HG03460 (cell line): ENCODE measurements around the gene STAC2.

ENCODE experiments used
- ATAC-seq: cut with Tn5 transposase; IDR thresholded peaks from one replicate; pipeline ENCODE4 v1.9.1; 2021; ENCODE audit not compliant: unreplicated experiment

Gene STAC2

DNA sequence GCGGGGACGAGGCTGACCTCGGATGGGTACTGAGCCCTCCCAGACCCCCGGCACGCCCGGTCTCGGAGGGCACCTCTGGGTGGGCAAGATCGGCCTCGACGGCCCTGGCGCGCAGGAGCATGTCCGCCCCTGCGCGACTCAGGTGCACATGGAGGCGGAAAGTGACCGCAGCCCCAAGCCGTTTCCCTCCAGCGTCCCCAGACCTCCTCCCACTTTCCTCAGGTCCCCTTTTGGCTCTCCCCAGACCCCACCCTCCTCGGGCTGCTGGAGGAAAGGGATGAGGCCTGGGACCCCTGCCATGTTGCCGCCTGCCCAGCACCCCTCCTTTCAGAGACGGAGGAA, 15.7 kb downstream of the STAC2 start:
- no peak for ATAC-seq

DNA sequence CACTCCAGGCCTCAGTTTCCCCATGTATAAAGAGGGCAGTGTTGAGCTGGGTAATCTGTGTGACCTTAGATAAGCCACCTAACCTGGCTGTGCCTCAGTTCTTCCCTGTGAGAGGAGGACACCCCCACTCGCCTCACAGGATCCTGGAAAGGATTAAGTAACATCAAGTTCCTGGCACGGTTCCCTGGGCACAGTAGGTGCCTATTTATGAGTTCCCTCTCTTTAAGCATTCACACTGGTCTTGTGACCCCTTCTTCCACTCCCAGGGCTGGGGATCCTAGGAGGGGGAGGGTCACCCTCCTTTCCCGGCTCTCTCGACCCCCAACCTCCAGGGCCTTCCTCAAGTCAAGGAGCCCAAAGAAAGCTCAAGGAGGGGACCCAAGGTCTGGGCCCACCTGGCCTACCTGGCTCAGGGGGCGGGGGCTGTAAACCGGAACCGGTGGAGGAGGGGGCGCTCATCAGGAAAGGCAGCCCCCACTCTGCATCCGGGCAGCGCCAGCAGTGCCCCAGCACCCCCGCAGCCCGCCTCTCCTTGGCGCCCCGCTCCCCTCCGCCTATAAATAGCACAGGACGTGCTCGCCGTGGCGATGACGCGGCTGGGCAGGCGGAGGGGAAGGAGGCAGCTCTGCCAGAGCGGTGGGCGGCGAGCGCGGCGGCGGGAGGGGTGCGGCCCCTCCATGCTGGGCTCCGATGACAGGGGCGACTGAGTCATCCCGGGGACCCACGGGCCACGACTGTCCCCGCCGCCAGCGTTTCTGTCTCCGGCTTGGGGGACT, 16.2 kb downstream of the STAC2 start:
- ATAC-seq: no peak

DNA sequence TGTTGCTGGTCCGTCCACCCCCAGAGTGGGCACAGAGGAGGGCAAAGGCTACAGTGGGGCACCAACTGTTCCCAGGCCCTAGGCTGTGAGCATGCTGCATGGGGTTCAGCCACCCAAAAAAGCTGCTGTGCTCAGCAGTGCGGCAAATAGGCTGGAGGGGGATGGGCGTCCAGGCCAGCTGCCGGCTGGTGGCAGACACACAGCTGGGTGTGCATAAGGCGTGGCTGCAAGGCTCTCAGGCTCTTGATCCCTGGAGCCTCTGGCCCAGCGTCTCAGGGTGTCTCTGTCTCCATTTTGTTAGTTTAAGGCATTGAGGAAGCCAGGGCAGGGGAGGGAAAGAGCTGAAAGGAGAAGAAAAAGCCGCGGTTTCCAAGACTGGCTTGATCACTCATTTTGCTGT, 16.9 kb downstream of the STAC2 start:
- ATAC-seq: no peak

DNA sequence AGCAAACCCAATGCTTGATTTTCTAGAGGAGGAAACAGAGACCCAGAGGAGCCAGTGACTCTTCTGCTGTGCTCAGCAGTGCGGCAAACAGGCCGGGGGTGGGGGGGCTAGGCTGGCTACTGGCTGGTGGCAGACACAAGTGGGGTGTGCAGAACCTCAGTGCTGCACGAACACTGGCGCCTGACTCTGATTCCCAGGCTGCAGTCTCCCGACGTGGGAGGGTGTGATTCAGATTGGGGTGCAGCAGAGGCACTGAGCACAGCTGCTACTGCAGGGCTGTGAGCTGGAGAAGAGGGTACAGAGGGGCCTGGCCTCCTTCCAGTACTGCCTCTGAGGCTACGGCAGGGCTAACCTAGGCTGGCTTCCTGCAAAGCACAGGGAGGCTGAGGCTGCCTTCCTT, 17.6 kb downstream of the STAC2 start:
- ATAC-seq: no peak

DNA sequence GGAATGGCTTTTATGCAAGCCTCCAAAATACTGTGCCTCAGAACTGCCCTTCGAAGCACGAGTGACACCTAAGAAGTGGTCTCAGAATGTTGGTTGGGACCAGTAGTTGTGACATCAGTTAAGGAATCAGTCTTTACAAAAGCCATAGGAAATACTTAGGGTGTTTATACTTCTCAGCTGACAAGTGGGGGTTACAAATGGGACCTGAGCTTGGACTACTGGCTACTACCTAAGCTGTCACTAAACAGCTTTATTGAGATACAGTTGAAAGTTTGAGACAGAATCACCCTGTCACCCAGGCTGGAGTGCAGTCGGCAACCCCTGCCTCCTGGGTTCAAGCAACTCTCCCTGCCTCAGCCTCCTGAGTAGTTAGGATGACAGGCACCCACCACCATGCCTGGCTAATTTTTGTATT, 20.6 kb downstream of the STAC2 start:
- ATAC-seq: no peak

DNA sequence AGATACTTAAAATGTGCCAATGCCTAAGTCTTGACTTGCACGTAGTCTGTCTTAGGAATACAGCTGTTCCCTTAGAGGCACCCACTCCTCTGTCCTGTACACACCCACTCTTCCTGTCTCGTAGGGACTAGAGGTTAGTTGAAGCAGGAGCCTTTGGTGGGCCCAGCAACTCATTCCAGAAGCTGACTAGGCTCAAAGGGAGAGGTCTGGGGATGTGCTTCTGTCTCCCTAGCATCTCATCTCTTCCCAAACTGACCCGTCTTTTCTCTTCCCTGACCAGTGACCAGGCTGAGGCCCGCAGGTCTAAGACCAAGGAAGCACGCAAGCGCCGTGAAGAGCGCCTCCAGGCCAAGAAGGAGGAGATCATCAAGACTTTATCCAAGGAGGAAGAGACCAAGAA, 21.5 kb downstream of the STAC2 start:
- no peak for ATAC-seq

DNA sequence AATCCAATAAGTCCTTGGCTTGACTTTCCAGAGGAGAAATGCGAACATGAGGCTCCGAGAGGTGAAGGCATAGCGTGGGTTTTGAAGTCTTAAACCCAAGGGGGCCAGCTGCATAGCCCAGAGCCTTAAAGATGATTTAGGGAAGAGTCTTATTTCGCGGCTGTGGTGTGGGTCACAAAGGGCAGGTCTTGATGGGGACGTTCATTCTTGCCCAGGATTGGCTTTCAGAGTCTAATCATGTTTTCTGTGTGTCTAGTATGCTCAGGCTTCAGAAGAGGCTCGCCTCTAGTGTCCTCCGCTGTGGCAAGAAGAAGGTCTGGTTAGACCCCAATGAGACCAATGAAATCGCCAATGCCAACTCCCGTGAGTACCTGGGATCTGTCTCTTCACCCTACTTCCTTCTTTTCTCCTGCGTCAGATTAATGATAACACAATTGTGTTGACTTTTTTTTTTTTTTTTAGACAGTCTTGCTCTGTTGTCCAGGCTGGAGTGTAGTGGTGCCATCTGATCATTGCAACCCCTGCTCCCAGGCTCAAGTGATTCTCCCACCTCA, 24.7 kb downstream of the STAC2 start:
- ATAC-seq: no peak

DNA sequence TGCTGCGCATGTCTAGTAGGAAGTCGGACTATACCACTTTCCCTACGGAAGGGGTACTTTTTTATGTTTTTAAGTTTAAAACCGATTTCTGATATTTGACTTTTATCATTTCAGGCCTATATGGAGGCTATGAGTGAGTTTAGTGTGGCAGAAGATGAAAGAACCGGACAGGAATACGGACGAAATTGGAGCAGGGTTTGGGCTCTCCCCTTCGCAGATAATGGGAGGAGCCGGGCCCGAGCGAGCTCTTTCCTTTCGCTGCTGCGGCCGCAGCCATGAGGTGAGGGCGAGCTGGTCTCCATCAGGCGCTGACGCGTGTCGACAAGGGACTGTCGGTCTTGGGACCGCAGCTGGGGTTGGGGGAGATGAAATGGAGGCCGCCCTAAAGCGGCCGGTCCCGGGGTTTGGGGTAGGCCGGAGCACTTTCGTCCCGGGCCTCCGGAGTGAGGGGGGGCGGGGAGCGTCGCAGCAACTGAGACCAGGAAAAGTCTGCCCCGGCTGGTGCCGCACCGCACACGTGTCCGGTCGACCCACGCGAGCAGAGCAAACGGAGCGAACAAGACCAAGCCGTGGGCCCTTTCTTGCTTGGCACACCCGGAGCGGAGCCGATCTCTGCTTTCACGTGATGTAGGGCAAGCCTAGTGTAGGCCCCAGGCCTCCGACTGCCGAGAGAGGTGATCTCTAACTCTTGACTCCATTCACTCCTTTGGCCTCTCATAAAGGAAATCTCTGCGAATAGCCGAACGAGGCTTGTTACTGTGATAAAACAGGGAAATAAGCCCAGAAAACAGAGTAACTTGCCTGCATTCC, 25.5 kb downstream of the STAC2 start, which contains the start of gene RPL19:
Gene RPL19, plus strand, starts transcription at position 214 of the 810 bp plus-strand sequence. Its CDS starts 62 bp downstream, at position 276.
- ATAC-seq: peak; percentile 56

DNA sequence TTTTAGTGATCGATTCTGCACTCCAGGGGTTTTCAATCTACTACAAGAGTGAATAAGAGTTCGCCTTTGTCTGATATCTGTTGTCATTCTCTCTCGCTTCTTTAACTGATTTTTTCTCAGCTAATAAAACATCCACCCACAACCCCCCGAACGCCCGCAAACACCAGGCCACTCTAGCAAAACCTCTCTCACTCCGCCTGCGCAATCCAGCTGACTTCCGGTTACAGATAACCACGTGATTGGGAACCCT, 26.0 kb downstream of the STAC2 start:
- ATAC-seq: peak; percentile 46

DNA sequence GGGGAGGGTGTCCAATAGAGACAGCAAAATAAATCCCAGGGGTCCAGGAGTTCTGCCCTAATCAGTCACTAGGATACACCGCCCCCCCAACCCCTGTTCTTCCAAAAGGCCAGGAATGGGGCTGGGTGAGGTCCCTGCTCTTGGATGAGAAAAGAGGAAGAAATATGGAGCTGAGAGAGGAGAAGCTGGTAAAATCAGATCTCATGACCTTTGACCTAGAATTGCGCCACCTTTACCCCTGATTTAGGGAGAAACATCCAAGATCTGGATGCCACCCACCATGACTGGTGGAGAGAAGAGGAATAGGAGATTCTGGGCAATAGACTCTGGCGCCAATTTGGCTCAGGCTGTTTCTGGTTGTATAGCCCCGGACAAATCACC, 27.6 kb downstream of the STAC2 start:
- ATAC-seq: no peak

DNA sequence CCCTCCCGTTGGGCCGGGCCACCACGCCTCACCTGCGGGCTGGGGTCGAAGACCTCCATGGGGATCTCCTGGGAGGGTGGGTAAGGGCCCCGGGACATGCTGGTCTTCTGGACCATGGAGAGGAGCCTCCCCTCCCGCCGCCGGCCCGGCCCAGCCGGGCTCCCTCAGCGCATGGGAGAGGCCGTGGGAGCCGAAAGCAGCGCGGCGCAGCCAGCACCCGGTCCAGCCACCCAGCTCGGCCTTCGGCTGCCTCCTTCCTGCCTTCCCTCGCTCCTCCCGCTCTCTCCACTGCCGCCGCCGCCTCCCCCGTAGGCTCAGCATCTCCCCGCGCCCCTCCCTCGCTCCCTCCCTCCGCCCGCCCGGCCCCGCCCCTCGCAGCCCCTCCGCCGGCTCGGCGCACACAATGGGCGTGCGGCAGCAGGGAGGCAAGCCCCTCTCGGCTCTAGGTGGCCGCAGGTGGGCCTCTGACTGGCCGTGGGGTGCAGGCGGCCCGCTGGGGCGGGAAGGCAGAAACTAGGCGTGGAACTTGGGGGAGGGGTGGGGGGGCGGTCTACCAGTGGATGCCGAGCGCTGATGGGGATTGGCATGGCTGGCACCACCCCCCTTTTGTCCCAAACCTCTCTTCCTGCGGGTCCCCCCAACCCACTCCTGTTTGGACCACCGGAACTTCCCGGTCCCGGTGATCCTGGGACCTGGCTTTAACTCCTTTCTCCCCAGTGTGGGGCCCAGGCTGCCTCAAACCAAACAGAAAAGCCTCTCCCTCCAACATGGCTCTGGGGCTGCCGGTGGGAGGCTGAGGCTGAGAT, 28.2 kb downstream of the STAC2 start, which contains the start of gene CACNB1:
Gene CACNB1, minus strand, starts transcription at position 290 of the 806 bp plus-strand sequence. Its CDS starts 174 bp downstream, at position 116.
- ATAC-seq: no peak

DNA sequence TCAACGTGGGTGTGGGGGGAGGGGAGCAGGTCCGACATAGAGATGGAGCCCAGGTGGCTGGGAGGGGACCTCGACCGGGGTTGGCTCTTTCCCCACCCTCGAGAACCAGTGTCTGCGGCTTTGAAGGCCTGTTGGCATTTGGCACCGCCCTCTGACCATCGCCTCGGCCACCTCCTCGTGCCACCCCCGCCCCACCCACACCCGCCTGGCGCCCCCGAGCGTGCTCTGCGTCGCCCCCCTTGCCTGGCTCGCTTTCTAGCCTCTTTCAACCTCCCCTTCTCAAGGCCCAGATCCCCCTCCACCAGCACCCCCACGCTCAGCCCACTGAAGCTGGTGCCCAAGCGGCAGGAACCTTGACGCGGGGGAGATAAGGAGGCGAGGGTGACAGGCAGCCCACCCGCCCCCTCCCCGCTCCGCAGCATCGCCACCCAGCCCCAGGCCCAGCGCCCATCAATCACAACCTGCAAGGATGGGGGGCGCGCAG, 28.9 kb downstream of the STAC2 start:
- no peak for ATAC-seq

DNA sequence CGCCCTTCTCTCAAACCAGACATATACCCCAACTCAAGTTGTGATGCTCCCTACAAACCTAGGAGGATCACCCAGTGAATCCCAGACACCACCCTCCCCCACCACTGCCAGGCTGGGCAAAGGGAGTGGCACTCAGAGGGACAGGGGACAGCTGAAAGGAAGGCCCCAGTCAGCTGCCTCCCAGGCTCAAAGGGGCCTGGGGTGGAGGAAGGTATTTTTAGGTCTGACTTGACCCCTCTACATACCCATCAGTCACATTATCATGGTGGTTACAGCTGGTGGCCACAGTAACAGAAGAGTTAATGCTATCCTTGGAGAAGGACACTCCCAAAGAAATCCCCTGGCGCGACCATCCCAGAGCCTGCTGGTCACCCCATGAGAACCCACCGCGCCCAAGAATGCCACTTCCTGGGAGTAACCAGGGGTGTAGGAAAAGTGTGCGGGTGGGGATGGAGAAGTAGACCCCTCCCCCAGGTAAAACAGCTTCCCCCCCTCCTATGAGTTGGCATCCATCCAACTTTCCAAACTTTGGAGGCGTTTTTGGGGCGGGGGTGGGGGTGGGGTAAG, 29.4 kb downstream of the STAC2 start:
- no peak for ATAC-seq

DNA sequence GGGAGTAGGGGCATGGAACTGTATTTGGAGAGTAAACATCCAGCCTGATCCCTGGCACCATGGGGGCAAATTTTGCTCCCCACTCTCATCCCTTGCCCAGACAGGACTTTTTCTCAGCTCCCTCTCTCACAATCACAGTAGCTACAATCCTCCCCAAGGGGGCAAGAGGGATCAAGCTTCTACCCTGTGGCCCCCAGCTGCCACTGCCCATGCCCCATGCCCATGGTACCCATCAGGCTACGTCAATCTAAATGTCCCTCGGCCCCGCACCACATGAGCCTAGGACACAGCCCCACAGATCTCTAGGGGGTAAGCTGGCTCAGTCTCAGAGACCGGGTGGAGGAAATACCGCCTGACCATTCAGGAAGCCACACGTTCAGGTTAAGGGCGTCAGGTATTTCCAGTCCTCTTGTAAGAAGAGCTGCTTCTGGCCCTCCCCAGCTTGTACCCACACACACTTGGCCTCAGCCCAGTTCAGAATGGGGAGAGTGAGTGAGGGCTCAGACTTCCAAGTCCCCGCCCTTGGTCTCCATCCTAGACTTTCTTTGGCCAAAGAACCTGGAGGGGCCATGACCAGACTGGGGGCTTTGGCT, 30.1 kb downstream of the STAC2 start:
- ATAC-seq: no peak

DNA sequence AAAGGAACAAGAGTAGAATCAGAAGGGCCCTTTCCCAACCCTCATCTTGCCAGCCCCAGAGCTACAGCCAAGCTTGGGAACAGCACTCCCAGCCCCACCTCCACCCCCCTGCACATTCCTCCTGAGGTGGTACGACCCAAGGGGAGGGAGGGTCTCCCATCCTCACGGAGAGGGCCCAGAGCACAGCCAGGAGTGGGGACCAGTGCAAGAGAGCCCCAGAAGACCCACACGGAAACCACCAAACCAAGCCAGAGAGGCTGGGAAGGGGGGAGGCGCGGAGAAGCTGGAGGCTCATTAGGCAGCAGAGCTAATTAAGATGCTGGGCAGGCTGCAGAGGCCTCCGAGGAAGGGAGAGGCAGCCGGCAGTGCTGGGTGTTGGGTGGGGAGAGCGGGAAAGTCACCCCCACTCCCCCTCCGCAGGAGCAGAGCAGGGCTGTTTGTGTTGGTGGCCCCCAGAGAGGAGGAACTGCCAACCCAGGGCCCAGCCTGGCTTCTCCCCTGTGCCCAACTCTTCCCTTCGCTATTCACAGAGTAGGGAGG, 30.7 kb downstream of the STAC2 start:
- ATAC-seq: no peak

DNA sequence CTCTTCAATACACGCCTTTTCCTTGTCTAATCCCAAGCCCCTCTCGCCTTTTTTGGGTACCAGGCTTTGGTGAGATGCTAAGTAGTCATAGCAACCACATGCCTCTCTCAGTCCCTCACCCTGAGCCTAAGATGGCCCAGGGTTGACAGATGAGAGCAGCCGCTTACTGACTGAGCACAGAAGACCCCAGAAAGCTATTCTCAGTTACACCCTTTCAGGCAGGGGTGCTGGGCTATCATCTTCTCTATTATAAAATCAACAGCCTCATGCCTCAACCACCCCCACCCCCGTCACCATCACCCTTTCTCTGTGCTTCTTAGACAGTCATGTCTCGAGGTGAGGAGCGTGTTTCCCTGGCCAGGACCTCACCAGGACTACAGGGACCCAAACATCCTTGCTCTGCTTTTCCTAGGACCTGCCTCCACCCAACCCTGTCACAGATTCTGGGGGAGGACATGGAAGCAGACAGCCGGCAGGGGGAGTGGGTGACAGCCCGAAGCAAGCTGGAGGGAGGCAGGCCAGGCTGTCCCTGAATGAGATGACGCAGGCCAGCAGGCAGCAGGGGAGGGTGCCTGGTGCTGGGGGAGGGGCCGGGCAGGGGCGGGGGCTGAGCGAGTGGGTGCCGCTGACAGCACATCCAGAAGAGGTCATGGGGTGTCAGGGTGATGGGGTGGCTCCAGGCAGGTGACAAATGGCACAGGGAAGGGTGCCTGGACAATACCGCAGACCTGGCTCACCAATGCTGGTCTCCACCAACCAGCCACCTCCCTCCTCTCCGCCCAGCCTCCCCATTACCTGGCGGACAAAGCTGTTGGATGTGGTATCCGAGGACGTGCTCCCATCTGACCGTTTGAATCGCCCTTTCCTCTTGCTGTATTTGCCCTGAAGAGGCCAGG, 31.4 kb downstream of the STAC2 start:
- no peak for ATAC-seq

DNA sequence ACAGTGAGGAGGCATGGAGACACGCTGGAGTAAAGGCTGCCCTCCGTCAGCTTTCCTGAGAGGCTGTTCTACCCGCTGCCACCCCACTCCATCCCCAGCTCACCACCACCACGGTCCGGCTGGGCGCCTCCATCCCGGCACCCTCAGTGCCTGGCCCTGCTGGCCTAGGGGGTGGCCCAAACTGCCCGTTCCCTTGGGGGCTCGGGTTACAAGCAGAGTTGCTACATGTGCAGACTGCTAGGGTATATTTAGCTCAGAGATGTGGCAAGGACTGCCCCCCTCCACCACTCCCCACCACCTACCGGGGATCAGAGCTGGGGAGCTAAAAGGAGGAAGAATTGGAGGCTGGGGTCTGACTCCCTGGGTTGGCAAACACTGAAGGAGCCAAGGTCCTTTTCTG, 32.4 kb downstream of the STAC2 start:
- no peak for ATAC-seq

DNA sequence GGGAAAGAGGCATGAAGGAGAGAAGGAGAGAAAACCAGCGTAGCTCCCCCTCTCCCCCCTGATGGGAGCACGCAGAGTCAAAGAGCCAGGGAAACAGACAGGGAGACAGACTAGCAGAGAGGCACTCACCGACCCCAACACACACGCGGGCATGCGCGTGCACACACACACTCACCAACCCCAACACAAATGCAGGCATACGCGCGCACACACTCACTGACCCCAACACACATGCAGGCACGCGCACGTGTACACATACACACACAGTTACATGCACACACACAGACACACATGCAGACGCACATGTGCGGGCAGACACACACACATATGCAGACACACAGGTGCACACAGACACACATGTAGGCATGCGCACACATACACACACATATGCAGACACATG, 32.8 kb downstream of the STAC2 start:
- ATAC-seq: no peak

DNA sequence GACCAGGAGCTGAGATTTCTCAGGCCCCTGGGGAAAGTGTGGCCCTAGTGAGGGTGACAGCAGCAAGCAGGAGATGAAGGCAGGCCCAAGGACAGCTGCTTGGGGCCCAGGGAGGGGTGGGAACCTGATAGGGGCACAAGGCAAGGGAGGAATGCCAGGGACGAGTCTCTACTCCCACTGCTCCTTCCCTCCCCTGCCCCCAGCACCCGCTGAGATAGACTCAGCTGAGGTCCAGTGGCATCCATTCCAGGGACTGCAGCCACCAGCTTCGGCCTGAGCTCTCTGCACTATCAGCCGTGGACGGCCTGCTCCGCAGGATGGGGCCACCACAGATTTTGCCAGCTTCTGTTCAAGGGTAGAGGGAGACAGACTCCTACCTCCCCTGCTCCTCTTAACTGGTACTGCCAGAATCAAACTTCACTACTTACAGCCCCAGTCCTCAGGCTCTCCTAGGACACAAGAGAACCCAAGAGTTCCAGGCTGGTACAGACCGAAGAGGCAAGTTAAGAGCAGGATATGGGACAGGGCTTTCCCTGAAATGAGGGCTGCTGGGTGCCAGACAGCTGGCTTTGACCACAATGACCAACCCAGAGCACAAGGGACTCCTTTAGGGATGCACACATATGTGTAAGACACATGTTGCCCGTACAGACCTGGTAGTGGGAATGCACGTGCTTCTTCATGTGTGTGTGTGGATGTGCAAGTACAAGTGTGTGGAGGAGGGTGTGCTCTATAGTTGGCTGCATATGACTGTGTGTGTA, 33.8 kb downstream of the STAC2 start:
- no peak for ATAC-seq
